SU-DHL-6 (cell line): ENCODE data around the gene P2RY8.

Source experiments
- EZH2phosphoT487 ChIP-seq: fragments of 200-600 bp; sonication (generic), shearing (Covaris generic); conservative IDR thresholded peaks from 2 replicates; pipeline ENCODE4 v1.6.1; 2018; ENCODE audit warnings: mild to moderate bottlenecking, antibody characterized with exemption, low read length, moderate library complexity, mixed read lengths
- TF ChIP-seq, protein P1 (sequence below): fragments of 200-600 bp; sonication (generic); IDR thresholded peaks from one replicate; pipeline ENCODE4 v1.5.1; 2017; ENCODE audit warnings: antibody characterized with exemption, mild to moderate bottlenecking, low read length, moderate library complexity; ENCODE audit not compliant: insufficient read depth, poor library complexity, severe bottlenecking

DNA sequence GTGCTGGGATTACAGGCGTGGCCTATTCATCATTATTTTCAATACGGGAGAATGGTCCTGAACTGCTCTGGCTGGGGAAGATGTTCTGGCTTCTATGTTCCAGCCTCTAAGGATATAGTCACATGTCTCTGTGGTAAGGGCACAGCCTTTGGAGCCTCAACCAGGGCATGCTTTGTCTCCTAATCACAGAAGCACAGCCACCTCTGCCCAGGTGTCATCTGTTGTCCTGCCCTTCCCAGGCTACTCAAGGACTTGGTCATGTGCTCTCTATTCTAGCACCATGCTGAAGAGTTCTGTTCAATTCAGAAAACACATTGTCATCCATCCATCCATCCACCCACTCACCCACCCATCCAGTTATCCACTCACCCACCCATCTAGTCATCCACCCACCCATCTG is 113.8 kb downstream of the P2RY8 start:
- TF ChIP-seq, protein P1, sequence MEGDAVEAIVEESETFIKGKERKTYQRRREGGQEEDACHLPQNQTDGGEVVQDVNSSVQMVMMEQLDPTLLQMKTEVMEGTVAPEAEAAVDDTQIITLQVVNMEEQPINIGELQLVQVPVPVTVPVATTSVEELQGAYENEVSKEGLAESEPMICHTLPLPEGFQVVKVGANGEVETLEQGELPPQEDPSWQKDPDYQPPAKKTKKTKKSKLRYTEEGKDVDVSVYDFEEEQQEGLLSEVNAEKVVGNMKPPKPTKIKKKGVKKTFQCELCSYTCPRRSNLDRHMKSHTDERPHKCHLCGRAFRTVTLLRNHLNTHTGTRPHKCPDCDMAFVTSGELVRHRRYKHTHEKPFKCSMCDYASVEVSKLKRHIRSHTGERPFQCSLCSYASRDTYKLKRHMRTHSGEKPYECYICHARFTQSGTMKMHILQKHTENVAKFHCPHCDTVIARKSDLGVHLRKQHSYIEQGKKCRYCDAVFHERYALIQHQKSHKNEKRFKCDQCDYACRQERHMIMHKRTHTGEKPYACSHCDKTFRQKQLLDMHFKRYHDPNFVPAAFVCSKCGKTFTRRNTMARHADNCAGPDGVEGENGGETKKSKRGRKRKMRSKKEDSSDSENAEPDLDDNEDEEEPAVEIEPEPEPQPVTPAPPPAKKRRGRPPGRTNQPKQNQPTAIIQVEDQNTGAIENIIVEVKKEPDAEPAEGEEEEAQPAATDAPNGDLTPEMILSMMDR: no peak
- TF ChIP-seq EZH2phosphoT487: no peak
